GM18951 (cell line): ENCODE measurements around the gene PSME4.

ENCODE experiments used
- POLR2A ChIP-seq: IDR thresholded peaks from 4 replicates; pipeline ENCODE4 v1.6.1; 2011; ENCODE audit warnings: mild to moderate bottlenecking; ENCODE audit not compliant: insufficient read length, insufficient read depth; ENCODE audit errors: extremely low read depth
- in situ Hi-C: fragments of 300-500 bp; cut with MboI; formaldehyde crosslinking; loops from one replicate; pipeline ENCODE4 v1.12.0; 2022; ENCODE audit warnings: low sequenced_read_pairs, mixed read lengths, inconsistent platforms; ENCODE audit not compliant: unreplicated experiment

The PSME4 gene

GRCh38 chr2:53970724-53971602 is at the start of gene PSME4:
Gene PSME4, minus strand, starts transcription at chr2:53970993. Its CDS starts 209 bp downstream, at chr2:53970784.
- TF ChIP-seq POLR2A, result peak; percentile 97
- in situ Hi-C loops, result no loop called here

GRCh38 chr2:54015798-54016699 is 45.3 kb upstream of the PSME4 start:
- in situ Hi-C loops, result no loop called here
- no peak for TF ChIP-seq POLR2A

GRCh38 chr2:54013996-54014395 is 43.2 kb upstream of the PSME4 start:
- in situ Hi-C loops, result no loop called here

GRCh38 chr2:54012538-54013141 is 41.8 kb upstream of the PSME4 start:
- in situ Hi-C loops, result no loop called here
- no peak for TF ChIP-seq POLR2A

More at GRCh38 chr2:54013996-54014395, 43.2 kb upstream of the PSME4 start:
- TF ChIP-seq POLR2A, result no peak

- no peak for TF ChIP-seq POLR2A
- in situ Hi-C loops, result no loop called here
These were observed 38.8 kb upstream of the PSME4 start for GRCh38 chr2:54009549-54009948.

- TF ChIP-seq POLR2A, result no peak
- in situ Hi-C loops, result no loop called here
These were observed 37.6 kb upstream of the PSME4 start for GRCh38 chr2:54008439-54008838.

- no peak for TF ChIP-seq POLR2A
- in situ Hi-C loops, result no loop called here
These were observed 29.7 kb upstream of the PSME4 start for GRCh38 chr2:54000524-54000923.

- TF ChIP-seq POLR2A, result no peak
- in situ Hi-C loops, result no loop called here
These were observed 29.3 kb upstream of the PSME4 start for GRCh38 chr2:54000122-54000521.

- in situ Hi-C loops, result no loop called here
- TF ChIP-seq POLR2A, result no peak
These were observed 28.0 kb upstream of the PSME4 start for GRCh38 chr2:53998834-53999233.

- no peak for TF ChIP-seq POLR2A
- in situ Hi-C loops, result no loop called here
These were observed 24.3 kb upstream of the PSME4 start for GRCh38 chr2:53994818-53995808.

GRCh38 chr2:53991948-53992347 is 21.2 kb upstream of the PSME4 start:
- in situ Hi-C loops, result no loop called here
- TF ChIP-seq POLR2A, result no peak
